HepG2 (cell line): ENCODE results near the gene CYP27B1. TPM values are rescaled to one million over a fixed set of nuclear protein-coding genes. Genes with fewer than 3 reads are reported as not detected.

Experiments used
- BRD4 ChIP-seq: sonication (generic); formaldehyde crosslinking; IDR thresholded peaks from 2 replicates; pipeline ENCODE4 v1.4.0; 2020; ENCODE audit warnings: missing genetic modification reagents
- ETV5 ChIP-seq: IDR thresholded peaks from 2 replicates; pipeline ENCODE4 v1.6.1; 2018; ENCODE audit warnings: missing biosample characterization, missing genetic modification reagents, inconsistent platforms, borderline replicate concordance
- IRF2 ChIP-seq: IDR thresholded peaks from 2 replicates; pipeline ENCODE4 v1.6.1; 2018; ENCODE audit warnings: missing genetic modification reagents, missing compliant biosample characterization
- KDM2A ChIP-seq: sonication (generic); formaldehyde crosslinking; IDR thresholded peaks from 2 replicates; pipeline ENCODE4 v1.4.0; 2020; ENCODE audit warnings: low read depth, missing genetic modification reagents, borderline replicate concordance
- NCOA5 ChIP-seq: sonication (generic); formaldehyde crosslinking; IDR thresholded peaks from 2 replicates; pipeline ENCODE4 v1.4.0; 2020; ENCODE audit warnings: missing genetic modification reagents
- NFATC3 ChIP-seq: sonication (generic); formaldehyde crosslinking; IDR thresholded peaks from 2 replicates; pipeline ENCODE4 v1.5.1; 2020; ENCODE audit warnings: mild to moderate bottlenecking, missing genetic modification reagents
- PTBP1 ChIP-seq: fragments of 200-400 bp; formaldehyde crosslinking; IDR thresholded peaks from 2 replicates; pipeline ENCODE4 v1.6.1; 2018; ENCODE audit warnings: low read length, low read depth; ENCODE audit not compliant: poor library complexity, severe bottlenecking
- SNRNP70 ChIP-seq: fragments of 200-400 bp; formaldehyde crosslinking; IDR thresholded peaks from 2 replicates; pipeline ENCODE4 v1.6.1; 2017; ENCODE audit warnings: mild to moderate bottlenecking, low read depth, low read length, moderate library complexity
- TCF7 ChIP-seq: sonication (generic); IDR thresholded peaks from 2 replicates; pipeline ENCODE4 v1.6.1; 2016; ENCODE audit warnings: antibody characterized with exemption, low read depth
- ZFP36 ChIP-seq: fragments of 150-350 bp; IDR thresholded peaks from 2 replicates; pipeline ENCODE4 v1.6.1; 2018; ENCODE audit warnings: borderline replicate concordance, low read length, low read depth; ENCODE audit not compliant: partially characterized antibody
- ZNF124 ChIP-seq: sonication (generic); formaldehyde crosslinking; IDR thresholded peaks from 2 replicates; pipeline ENCODE4 v1.4.0; 2020; ENCODE audit warnings: missing genetic modification reagents
- ZNF333 ChIP-seq: sonication (generic); formaldehyde crosslinking; IDR thresholded peaks from 2 replicates; pipeline ENCODE4 v1.4.0; 2020; ENCODE audit warnings: mild to moderate bottlenecking, missing genetic modification reagents, borderline replicate concordance
- ZNF501 ChIP-seq: sonication (generic); formaldehyde crosslinking; IDR thresholded peaks from 2 replicates; pipeline ENCODE4 v1.5.1; 2020; ENCODE audit warnings: mild to moderate bottlenecking, moderate library complexity, missing genetic modification reagents
- ZNF549 ChIP-seq: sonication (generic); formaldehyde crosslinking; IDR thresholded peaks from 2 replicates; pipeline ENCODE4 v1.5.0; 2020; ENCODE audit warnings: missing genetic modification reagents
- ZNF572 ChIP-seq: sonication (generic); formaldehyde crosslinking; IDR thresholded peaks from 2 replicates; pipeline ENCODE4 v1.5.1; 2020; ENCODE audit warnings: mild to moderate bottlenecking, missing genetic modification reagents
- polyA plus RNA-seq, 8 experiments: library from polyadenylated mRNA; depleted of rRNA in 3 of 8; stranded (reverse) in 7 of 8; unstranded in 1 of 8; fragments of >200 nt; fragmentation: Illumina TruSeq in 4 of 8; extraction: Trizol in 4 of 8; gene quantifications; 2 replicates each; pipeline versions ENCODE4 v1.2.1 to v1.2.3, GENCODE V29; 2011 to 2016; ENCODE audit warnings: low read depth in 4 of 8, missing spikeins in 1 of 8, mixed read lengths in 1 of 8; ENCODE audit not compliant: insufficient read depth in 1 of 8
- total RNA-seq, 5 experiments: library from RNA; depleted of rRNA; stranded (reverse); fragments of >200 nt; fragmentation: Illumina TruSeq; extraction: Trizol; gene quantifications; 2 replicates each; pipeline ENCODE4 v1.2.3, GENCODE V29; 2016; ENCODE audit warnings: low read depth in 1 of 5
- TF ChIP-seq, protein P1 (sequence below): sonication (generic); formaldehyde crosslinking; conservative IDR thresholded peaks from 2 replicates; pipeline ENCODE4 v1.4.0; 2020; ENCODE audit warnings: missing genetic modification reagents
- TF ChIP-seq, protein P2 (sequence below): sonication (generic); formaldehyde crosslinking; IDR thresholded peaks from 2 replicates; pipeline ENCODE4 v1.5.0; 2020; ENCODE audit warnings: missing genetic modification reagents
- TF ChIP-seq, protein P3 (sequence below): sonication (generic); formaldehyde crosslinking; IDR thresholded peaks from 2 replicates; pipeline ENCODE4 v1.4.0; 2020; ENCODE audit warnings: missing genetic modification reagents, mild to moderate bottlenecking, borderline replicate concordance
- TF ChIP-seq, protein P4 (sequence below): sonication (generic); formaldehyde crosslinking; IDR thresholded peaks from 2 replicates; pipeline ENCODE4 v1.8.1; 2022; ENCODE audit warnings: mild to moderate bottlenecking, missing genetic modification reagents
- TF ChIP-seq, protein P5 (sequence below): IDR thresholded peaks from 2 replicates; pipeline ENCODE4 v1.6.1; 2016; ENCODE audit warnings: mild to moderate bottlenecking

Gene CYP27B1
- total and polyA plus RNA-seq, 2 of the 13 experiments (the other 11 are each of a cell fraction or from before 2014, with no cell fraction given): 2.3 to 3.0 TPM

DNA sequence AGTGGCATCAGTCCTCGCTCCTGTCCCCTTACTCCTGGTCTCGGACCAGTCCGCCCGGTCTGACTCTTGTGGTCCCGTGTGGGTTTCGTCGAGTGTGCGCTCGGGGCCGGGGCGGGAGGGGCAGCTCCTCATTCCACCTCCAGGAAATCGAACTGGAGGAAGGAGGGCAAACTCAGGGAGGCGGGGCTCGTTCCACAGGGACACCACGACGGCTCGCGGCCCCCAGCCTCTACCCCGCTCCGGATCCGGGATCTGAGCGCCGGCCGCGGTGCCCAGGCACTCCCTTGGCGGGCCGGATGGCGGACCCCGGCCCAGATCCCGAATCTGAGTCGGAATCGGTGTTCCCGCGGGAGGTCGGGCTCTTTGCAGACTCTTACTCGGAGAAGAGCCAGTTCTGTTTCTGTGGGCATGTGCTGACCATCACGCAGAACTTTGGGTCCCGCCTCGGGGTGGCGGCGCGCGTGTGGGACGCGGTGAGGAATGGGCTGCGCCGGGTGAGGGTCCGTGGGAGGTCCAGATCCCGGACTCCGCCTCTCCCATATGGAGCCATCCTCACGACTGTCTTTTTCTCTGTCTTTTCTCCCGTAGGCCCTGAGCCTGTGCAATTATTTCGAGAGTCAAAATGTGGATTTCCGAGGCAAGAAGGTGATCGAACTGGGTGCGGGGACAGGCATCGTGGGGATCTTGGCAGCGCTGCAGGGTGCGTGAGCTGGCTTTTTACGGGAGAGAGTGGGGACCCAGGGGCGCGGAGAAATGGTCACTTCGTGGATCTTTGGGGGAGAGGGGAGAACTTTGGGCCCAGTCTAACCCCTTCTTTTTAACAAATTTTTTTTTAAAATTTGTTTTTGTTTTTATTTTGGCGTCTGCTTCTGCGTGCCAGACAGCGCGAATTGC lies 5.8 kb upstream of the CYP27B1 start, which contains the start of gene EEF1AKMT3 (continued):
- no peak for TF ChIP-seq BRD4 (CRISPR knock-in tag)
- TF ChIP-seq, protein P1, sequence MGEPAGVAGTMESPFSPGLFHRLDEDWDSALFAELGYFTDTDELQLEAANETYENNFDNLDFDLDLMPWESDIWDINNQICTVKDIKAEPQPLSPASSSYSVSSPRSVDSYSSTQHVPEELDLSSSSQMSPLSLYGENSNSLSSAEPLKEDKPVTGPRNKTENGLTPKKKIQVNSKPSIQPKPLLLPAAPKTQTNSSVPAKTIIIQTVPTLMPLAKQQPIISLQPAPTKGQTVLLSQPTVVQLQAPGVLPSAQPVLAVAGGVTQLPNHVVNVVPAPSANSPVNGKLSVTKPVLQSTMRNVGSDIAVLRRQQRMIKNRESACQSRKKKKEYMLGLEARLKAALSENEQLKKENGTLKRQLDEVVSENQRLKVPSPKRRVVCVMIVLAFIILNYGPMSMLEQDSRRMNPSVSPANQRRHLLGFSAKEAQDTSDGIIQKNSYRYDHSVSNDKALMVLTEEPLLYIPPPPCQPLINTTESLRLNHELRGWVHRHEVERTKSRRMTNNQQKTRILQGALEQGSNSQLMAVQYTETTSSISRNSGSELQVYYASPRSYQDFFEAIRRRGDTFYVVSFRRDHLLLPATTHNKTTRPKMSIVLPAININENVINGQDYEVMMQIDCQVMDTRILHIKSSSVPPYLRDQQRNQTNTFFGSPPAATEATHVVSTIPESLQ (CRISPR knock-in tag): no peak
- TF ChIP-seq, protein P2, sequence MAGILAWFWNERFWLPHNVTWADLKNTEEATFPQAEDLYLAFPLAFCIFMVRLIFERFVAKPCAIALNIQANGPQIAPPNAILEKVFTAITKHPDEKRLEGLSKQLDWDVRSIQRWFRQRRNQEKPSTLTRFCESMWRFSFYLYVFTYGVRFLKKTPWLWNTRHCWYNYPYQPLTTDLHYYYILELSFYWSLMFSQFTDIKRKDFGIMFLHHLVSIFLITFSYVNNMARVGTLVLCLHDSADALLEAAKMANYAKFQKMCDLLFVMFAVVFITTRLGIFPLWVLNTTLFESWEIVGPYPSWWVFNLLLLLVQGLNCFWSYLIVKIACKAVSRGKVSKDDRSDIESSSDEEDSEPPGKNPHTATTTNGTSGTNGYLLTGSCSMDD (CRISPR knock-in tag): no peak
- no peak for TF ChIP-seq ZNF501 (CRISPR knock-in tag)
- TF ChIP-seq TCF7: no peak
- TF ChIP-seq ZNF572 (CRISPR knock-in tag): no peak
- TF ChIP-seq SNRNP70: no peak
- TF ChIP-seq NFATC3 (CRISPR knock-in tag): no peak
- 0 out of 2 replicates have a peak, but pooled peaks have one; percentile 20 for TF ChIP-seq KDM2A (CRISPR knock-in tag)
- TF ChIP-seq, protein P3, sequence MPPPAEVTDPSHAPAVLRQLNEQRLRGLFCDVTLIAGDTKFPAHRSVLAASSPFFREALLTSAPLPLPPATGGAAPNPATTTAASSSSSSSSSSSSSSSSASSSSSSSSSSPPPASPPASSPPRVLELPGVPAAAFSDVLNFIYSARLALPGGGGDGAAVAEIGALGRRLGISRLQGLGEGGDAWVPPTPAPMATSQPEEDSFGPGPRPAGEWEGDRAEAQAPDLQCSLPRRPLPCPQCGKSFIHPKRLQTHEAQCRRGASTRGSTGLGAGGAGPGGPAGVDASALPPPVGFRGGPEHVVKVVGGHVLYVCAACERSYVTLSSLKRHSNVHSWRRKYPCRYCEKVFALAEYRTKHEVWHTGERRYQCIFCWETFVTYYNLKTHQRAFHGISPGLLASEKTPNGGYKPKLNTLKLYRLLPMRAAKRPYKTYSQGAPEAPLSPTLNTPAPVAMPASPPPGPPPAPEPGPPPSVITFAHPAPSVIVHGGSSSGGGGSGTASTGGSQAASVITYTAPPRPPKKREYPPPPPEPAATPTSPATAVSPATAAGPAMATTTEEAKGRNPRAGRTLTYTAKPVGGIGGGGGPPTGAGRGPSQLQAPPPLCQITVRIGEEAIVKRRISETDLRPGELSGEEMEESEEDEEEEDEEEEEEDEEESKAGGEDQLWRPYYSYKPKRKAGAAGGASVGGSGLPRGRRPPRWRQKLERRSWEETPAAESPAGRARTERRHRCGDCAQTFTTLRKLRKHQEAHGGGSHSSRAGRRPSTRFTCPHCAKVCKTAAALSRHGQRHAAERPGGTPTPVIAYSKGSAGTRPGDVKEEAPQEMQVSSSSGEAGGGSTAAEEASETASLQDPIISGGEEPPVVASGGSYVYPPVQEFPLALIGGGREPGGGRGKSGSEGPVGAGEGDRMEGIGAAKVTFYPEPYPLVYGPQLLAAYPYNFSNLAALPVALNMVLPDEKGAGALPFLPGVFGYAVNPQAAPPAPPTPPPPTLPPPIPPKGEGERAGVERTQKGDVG: 0 out of 2 replicates have a peak, but pooled peaks have one; percentile 10
- no peak for TF ChIP-seq ZNF549 (CRISPR knock-in tag)
- no peak for TF ChIP-seq IRF2 (CRISPR knock-in tag)
- TF ChIP-seq NCOA5: no peak
- TF ChIP-seq, protein P4, sequence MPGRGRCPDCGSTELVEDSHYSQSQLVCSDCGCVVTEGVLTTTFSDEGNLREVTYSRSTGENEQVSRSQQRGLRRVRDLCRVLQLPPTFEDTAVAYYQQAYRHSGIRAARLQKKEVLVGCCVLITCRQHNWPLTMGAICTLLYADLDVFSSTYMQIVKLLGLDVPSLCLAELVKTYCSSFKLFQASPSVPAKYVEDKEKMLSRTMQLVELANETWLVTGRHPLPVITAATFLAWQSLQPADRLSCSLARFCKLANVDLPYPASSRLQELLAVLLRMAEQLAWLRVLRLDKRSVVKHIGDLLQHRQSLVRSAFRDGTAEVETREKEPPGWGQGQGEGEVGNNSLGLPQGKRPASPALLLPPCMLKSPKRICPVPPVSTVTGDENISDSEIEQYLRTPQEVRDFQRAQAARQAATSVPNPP (CRISPR knock-in tag): no peak
- no peak for TF ChIP-seq PTBP1
- TF ChIP-seq ETV5: no peak
- TF ChIP-seq ZFP36: no peak
- TF ChIP-seq ZNF333 (CRISPR knock-in tag): peak; percentile 60
- TF ChIP-seq, protein P5, sequence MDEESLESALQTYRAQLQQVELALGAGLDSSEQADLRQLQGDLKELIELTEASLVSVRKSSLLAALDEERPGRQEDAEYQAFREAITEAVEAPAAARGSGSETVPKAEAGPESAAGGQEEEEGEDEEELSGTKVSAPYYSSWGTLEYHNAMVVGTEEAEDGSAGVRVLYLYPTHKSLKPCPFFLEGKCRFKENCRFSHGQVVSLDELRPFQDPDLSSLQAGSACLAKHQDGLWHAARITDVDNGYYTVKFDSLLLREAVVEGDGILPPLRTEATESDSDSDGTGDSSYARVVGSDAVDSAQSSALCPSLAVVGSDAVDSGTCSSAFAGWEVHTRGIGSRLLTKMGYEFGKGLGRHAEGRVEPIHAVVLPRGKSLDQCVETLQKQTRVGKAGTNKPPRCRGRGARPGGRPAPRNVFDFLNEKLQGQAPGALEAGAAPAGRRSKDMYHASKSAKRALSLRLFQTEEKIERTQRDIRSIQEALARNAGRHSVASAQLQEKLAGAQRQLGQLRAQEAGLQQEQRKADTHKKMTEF (CRISPR knock-in tag): peak; percentile 33; the same call in 1 of the 2 replicates
- 0 out of 2 replicates have a peak, but pooled peaks have one; percentile 43 for TF ChIP-seq ZNF124
